Panc1 (cell line): ENCODE data around the gene ALOX5. TPM values are rescaled to one million over a fixed set of nuclear protein-coding genes. Genes with fewer than 3 reads are reported as not detected.

Experiments
- ATAC-seq: fragments of 200-7000 bp; cut with Tn5 transposase; 2 replicates; pipeline ENCODE4 v1.9.1; 2020; ENCODE audit warnings: mild to moderate bottlenecking, moderate library complexity
- BruUV-seq: library from RNA; stranded (reverse); fragments of 400-500 nt; replicated peaks from 2 replicates; lab custom pipeline; 2021; lab: Mats Ljungman, UMichigan
- CTCF ChIA-PET: fragments of 300-600 bp; sonication (Branson Sonifier 250); formaldehyde crosslinking; loops from one replicate; lab custom pipeline; 2022; ENCODE audit warnings: antibody characterized with exemption; lab: Charles Lee
- POLR2A ChIA-PET: fragments of 300-600 bp; sonication (Branson Sonifier 250); formaldehyde crosslinking; loops from one replicate; lab custom pipeline; 2022; ENCODE audit warnings: antibody characterized with exemption; lab: Charles Lee
- DNase-seq: peaks from one replicate; pipeline ENCODE4 v3.0.0-alpha.2; 2010; ENCODE audit warnings: low read depth, low spot score
- H3K27ac ChIP-seq: 2 replicates; pipeline ENCODE4 v1.5.1; 2011; ENCODE audit warnings: mild to moderate bottlenecking, low read length, inconsistent platforms
- H3K27me3 ChIP-seq: fragments of 200-500 bp; sonication (Bioruptor generic); 2 replicates; pipeline ENCODE4 v1.6.0; 2014; ENCODE audit warnings: low read length, inconsistent platforms; ENCODE audit not compliant: control insufficient read depth, insufficient read depth
- H3K36me3 ChIP-seq: fragments of 200-500 bp; sonication (Bioruptor generic); 2 replicates; pipeline ENCODE4 v1.5.1; 2014; ENCODE audit warnings: inconsistent platforms, mild to moderate bottlenecking, low read length, moderate library complexity; ENCODE audit not compliant: control insufficient read depth, insufficient read depth
- H3K4me1 ChIP-seq: 2 replicates; pipeline ENCODE4 v1.5.1; 2011; ENCODE audit warnings: inconsistent platforms, mild to moderate bottlenecking, low read length, moderate library complexity; ENCODE audit not compliant: control insufficient read depth, insufficient read depth
- H3K4me3 ChIP-seq, 2 experiments: 2 replicates each; pipeline ENCODE4 v1.5.1; 2011 to 2012; ENCODE audit warnings: low read depth in 2 of 2, low read length in 2 of 2, mild to moderate bottlenecking in 2 of 2, inconsistent platforms in 1 of 2, moderate library complexity in 1 of 2
- H3K9me3 ChIP-seq: fragments of 200-500 bp; sonication (Bioruptor generic); 2 replicates; pipeline ENCODE4 v1.5.1; 2014; ENCODE audit warnings: low read depth, mild to moderate bottlenecking, inconsistent platforms, low read length, moderate library complexity; ENCODE audit not compliant: control insufficient read depth, insufficient read depth
- POLR2AphosphoS5 ChIP-seq: IDR thresholded peaks from 2 replicates; pipeline ENCODE4 v1.6.1; 2012; ENCODE audit warnings: mild to moderate bottlenecking, low read depth, low read length, moderate library complexity
- SIN3A ChIP-seq: IDR thresholded peaks from 2 replicates; pipeline ENCODE4 v1.6.1; 2012; ENCODE audit warnings: low read depth, mild to moderate bottlenecking, low read length, moderate library complexity, borderline replicate concordance; ENCODE audit not compliant: insufficient read depth
- TCF7L2 ChIP-seq: IDR thresholded peaks from 2 replicates; pipeline ENCODE4 v1.6.1; 2011; ENCODE audit warnings: mild to moderate bottlenecking, low read depth, low read length, inconsistent platforms
- in situ Hi-C: cut with HindIII; loops from 2 replicates; pipeline ENCODE4 v1.10.0; 2016; ENCODE audit warnings: low sequenced_read_pairs, low pct_unique_long_range_greater_than_20kb
- intact Hi-C: fragments of 100-400 bp; cut with micrococcal nuclease; formaldehyde crosslinking; loops from one replicate; pipeline ENCODE4 v1.10.0; 2022; ENCODE audit not compliant: unreplicated experiment
- total RNA-seq: library from RNA; stranded (reverse); gene quantifications from one replicate; pipeline ENCODE4 v1.2.1, GENCODE V29; 2021; ENCODE audit not compliant: unreplicated experiment
- TF ChIP-seq, protein P1 (sequence below): fragments of 450-650 bp; IDR thresholded peaks from 2 replicates; pipeline ENCODE4 v1.5.1; 2017; ENCODE audit warnings: mild to moderate bottlenecking
- TF ChIP-seq, protein P2 (sequence below), 2 experiments: IDR thresholded peaks; 2 replicates each; pipeline ENCODE4 v1.6.1; 2011 to 2012; ENCODE audit warnings: low read depth in 2 of 2, control low read depth in 1 of 2, low read length in 1 of 2, mild to moderate bottlenecking in 1 of 2, moderate library complexity in 1 of 2; ENCODE audit not compliant: insufficient read depth in 1 of 2

Gene ALOX5
- total RNA-seq, 1 experiment from 2014 or later: 0.82 TPM

DNA sequence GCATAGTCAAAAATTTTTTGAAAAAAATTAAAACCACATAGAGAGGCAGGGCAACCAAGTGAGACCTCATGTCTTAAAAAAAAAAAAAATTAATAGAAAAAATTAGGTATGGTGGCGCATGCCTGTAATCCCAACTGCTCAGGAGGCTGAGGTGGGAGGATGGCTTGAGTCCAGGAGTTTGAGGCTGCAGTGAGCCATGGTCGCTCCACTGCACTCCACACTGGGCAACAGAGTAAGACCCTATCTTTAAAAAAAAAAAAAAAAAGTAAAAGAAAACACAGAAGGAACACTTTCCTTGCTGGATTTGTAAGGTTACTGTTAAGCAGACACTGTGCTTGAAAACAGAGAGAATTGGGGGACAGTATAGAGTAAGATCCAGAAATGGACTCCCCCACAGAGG, 58.1 kb downstream of the ALOX5 start:
- ChIA-PET POLR2A (no interaction called here), CTCF (no interaction called here)
- Histone ChIP-seq H3K27me3 (peaks cover 8% of the 10 kb centered on the region), H3K36me3 (no peaks in the 10 kb centered on the region), H3K4me3 (no peak overlapping the region), H3K27ac (no peak overlapping the region), H3K9me3 (no peaks in the 10 kb centered on the region), H3K4me1 (no peaks in the 10 kb centered on the region)
- TF ChIP-seq POLR2AphosphoS5: no peak
- TF ChIP-seq, protein P1, sequence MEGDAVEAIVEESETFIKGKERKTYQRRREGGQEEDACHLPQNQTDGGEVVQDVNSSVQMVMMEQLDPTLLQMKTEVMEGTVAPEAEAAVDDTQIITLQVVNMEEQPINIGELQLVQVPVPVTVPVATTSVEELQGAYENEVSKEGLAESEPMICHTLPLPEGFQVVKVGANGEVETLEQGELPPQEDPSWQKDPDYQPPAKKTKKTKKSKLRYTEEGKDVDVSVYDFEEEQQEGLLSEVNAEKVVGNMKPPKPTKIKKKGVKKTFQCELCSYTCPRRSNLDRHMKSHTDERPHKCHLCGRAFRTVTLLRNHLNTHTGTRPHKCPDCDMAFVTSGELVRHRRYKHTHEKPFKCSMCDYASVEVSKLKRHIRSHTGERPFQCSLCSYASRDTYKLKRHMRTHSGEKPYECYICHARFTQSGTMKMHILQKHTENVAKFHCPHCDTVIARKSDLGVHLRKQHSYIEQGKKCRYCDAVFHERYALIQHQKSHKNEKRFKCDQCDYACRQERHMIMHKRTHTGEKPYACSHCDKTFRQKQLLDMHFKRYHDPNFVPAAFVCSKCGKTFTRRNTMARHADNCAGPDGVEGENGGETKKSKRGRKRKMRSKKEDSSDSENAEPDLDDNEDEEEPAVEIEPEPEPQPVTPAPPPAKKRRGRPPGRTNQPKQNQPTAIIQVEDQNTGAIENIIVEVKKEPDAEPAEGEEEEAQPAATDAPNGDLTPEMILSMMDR: no peak
- TF ChIP-seq, protein P2, sequence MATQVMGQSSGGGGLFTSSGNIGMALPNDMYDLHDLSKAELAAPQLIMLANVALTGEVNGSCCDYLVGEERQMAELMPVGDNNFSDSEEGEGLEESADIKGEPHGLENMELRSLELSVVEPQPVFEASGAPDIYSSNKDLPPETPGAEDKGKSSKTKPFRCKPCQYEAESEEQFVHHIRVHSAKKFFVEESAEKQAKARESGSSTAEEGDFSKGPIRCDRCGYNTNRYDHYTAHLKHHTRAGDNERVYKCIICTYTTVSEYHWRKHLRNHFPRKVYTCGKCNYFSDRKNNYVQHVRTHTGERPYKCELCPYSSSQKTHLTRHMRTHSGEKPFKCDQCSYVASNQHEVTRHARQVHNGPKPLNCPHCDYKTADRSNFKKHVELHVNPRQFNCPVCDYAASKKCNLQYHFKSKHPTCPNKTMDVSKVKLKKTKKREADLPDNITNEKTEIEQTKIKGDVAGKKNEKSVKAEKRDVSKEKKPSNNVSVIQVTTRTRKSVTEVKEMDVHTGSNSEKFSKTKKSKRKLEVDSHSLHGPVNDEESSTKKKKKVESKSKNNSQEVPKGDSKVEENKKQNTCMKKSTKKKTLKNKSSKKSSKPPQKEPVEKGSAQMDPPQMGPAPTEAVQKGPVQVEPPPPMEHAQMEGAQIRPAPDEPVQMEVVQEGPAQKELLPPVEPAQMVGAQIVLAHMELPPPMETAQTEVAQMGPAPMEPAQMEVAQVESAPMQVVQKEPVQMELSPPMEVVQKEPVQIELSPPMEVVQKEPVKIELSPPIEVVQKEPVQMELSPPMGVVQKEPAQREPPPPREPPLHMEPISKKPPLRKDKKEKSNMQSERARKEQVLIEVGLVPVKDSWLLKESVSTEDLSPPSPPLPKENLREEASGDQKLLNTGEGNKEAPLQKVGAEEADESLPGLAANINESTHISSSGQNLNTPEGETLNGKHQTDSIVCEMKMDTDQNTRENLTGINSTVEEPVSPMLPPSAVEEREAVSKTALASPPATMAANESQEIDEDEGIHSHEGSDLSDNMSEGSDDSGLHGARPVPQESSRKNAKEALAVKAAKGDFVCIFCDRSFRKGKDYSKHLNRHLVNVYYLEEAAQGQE (IDR thresholded peaks at IDR 0.05; ENCODE audit: insufficient read depth in 1 of 2, low read depth in 2 of 2, low read length in 1 of 2): no peak
- no peak for TF ChIP-seq SIN3A
- no peak for TF ChIP-seq TCF7L2
- no TSS peak for BruUV-seq
- in situ Hi-C loops: no loop called here
- ATAC-seq (no peak), DNase-seq (no peak)
- intact Hi-C loops: no loop called here

DNA sequence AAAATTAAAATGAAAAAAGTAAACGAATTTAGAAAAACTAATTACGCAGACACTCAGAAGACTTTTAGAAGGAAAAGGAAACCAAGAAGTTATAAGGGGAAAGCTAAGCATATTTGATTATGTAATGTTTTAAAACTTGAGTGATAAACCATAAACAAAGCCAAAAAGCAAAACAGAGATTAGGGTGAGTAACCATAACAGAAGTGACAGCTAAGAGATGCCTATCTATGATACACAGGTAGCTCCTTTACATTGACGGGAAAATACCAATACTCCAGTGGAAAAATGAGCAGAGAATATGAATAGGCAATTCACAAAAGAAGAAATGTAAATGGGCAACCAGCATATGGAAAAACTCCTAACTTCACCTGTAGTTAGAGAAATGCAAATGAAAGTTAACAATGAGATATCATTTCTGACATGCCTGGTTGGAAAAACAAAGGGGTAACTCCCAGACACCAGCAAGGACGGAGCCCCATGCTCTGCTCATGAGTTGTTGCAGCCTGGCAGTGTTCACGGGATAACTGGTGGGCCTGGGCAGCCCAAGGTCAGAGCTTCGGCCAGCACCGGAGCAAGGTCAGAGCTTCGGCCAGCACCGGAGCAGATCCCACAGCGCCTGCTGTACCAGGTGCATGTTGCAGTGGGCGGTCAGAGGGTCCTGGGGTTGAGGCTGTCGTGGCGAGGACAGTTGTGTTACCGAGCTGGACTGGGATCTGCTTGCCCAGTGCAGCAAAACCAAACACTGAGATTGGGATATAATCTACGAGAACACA, 58.9 kb downstream of the ALOX5 start:
- DNase-seq (no peak), ATAC-seq (no peak; the same call in 1 of the 2 replicates)
- ChIA-PET CTCF (no interaction called here), POLR2A (no interaction called here)
- Histone ChIP-seq H3K9me3 (no peaks in the 10 kb centered on the region), H3K4me1 (no peaks in the 10 kb centered on the region), H3K4me3 (no peak overlapping the region), H3K27ac (no peak overlapping the region), H3K27me3 (peaks cover 8% of the 10 kb centered on the region), H3K36me3 (no peaks in the 10 kb centered on the region)
- in situ Hi-C loops: no loop called here
- TF ChIP-seq POLR2AphosphoS5: no peak
- TF ChIP-seq, protein P2 (IDR thresholded peaks at IDR 0.05; ENCODE audit: insufficient read depth in 1 of 2, low read depth in 2 of 2, low read length in 1 of 2): no peak
- TF ChIP-seq SIN3A: no peak
- TF ChIP-seq TCF7L2: no peak
- TF ChIP-seq, protein P1: no peak
- intact Hi-C loops: no loop called here
- no TSS peak for BruUV-seq
